Aorta (tissue), 5 donors: Measurements from ENCODE around the gene STIL. TPM values are rescaled to one million over a fixed set of nuclear protein-coding genes. Genes with fewer than 3 reads are reported as not detected.

Experiments used
- ATAC-seq: fragments of 200-7000 bp; cut with Tn5 transposase; one replicate; pipeline ENCODE4 v1.9.1; 2022; ENCODE audit warnings: moderate library complexity; ENCODE audit not compliant: low FRiP score
- DNase-seq, 2 donors: peaks; one replicate each; pipeline ENCODE4 v3.0.0-alpha.2; 2020
- H3K27ac ChIP-seq, 2 donors: one replicate each; pipeline ENCODE4 v1.5.1; 2013; ENCODE audit warnings: low read length in 2 of 2, mild to moderate bottlenecking in 2 of 2, moderate library complexity in 2 of 2, control low read depth in 1 of 2, inconsistent platforms in 1 of 2, low read depth in 1 of 2
- H3K27me3 ChIP-seq, 2 donors: one replicate each; pipeline ENCODE4 v1.6.1; 2013; ENCODE audit warnings: control low read depth in 1 of 2, low read length in 1 of 2, mild to moderate bottlenecking in 1 of 2, moderate library complexity in 1 of 2; ENCODE audit not compliant: insufficient read depth in 2 of 2, control insufficient read depth in 1 of 2
- H3K36me3 ChIP-seq, 2 donors: one replicate each; pipeline ENCODE4 v1.6.1; 2013; ENCODE audit warnings: control low read depth in 1 of 2, low read length in 1 of 2, mild to moderate bottlenecking in 1 of 2; ENCODE audit not compliant: insufficient read depth in 2 of 2, control insufficient read depth in 1 of 2
- H3K4me1 ChIP-seq, 2 donors: one replicate each; pipeline ENCODE4 v1.6.1; 2013; ENCODE audit warnings: low read length in 2 of 2, control low read depth in 1 of 2, mild to moderate bottlenecking in 1 of 2, moderate library complexity in 1 of 2; ENCODE audit not compliant: insufficient read depth in 2 of 2, control insufficient read depth in 1 of 2
- H3K4me3 ChIP-seq, 2 donors: one replicate each; pipeline ENCODE4 v1.5.1; 2013; ENCODE audit warnings: low read length in 2 of 2, control low read depth in 1 of 2, mild to moderate bottlenecking in 1 of 2
- H3K9me3 ChIP-seq: one replicate; pipeline ENCODE4 v1.6.1; 2013; ENCODE audit warnings: mild to moderate bottlenecking, low read length; ENCODE audit not compliant: control insufficient read depth
- WGBS, 2 donors: extraction: QIAGEN DNeasy Blood & Tissue Kit; methylation state at CpG; one replicate each; pipeline ENCODE4 v1.1.7; 2013; 5-methylcytosine and 5-hydroxymethylcytosine counted together
- intact Hi-C, 2 donors: fragments of 100-400 bp; cut with DNase I; formaldehyde crosslinking; loops; one replicate each; pipeline versions ENCODE4 v1.14.2 to v1.15.0; 2022
- polyA plus RNA-seq, 2 donors: library from polyadenylated mRNA; stranded (reverse); fragments of 200-250 nt; gene quantifications; one replicate each; pipeline ENCODE4 v1.2.3, GENCODE V29; 2013
- total RNA-seq, 2 donors: library from RNA; stranded (reverse); fragmentation: NEBNext Ultra II Directional; extraction: Animal tissue kit (Norgen Biotek cat#: 25700); gene quantifications; one replicate each; pipeline ENCODE4 v1.2.1, GENCODE V29; 2021
- donor health status: healthy with polysubstance abuse.
- donor health status: Bipolar disorder and iron deficiency.
- donor health status: DM: no; HTN: no; CAD: no.
- donor health status: DM: no; HTN: no; CAD: no.
- donor health status: DM: yes; HTN: yes; CAD: no.

STIL gene
- total and polyA plus RNA-seq, 4 donors: 0.18 to 2.9 (median 0.57) TPM

DNA sequence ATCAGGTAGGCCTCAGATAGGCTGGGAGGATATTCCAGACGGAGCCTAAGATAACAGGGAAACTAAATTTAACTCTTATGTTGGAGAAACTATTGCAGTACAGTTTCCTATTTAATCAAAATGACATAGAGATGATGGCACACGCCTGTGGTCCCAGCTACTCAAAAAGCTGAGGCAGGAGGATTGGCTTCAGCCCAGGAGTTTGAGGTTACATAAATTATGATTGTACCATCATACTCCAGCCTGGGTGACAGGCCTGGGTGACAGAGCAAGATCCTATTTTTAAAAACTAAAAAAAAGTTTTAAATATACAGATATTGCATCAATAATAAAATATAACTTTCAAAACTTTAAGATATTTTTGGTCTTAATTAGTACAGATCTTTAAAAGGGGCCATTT lies 56.7 kb downstream of the STIL start:
- no peak overlapping the region for H3K27ac ChIP-seq
- 54 to 63% methylated on average over 2 of the region's 2 CpGs for WGBS, 2 donors
- intact Hi-C loops: no loop called here
- H3K36me3 ChIP-seq: no peaks in the 10 kb centered on the region
- H3K9me3 ChIP-seq: no peaks in the 10 kb centered on the region
- ATAC-seq: no peak
- H3K4me1 ChIP-seq: no peaks in the 10 kb centered on the region
- no peak overlapping the region for H3K4me3 ChIP-seq
- no peaks in the 10 kb centered on the region for H3K27me3 ChIP-seq
- DNase-seq: no peak

GRCh38 chr1:47252795-47253194 lies 61.2 kb downstream of the STIL start:
- Histone ChIP-seq H3K9me3 (no peaks in the 10 kb centered on the region), H3K4me3 (no peak overlapping the region), H3K4me1 (no peaks in the 10 kb centered on the region), H3K27ac (no peak overlapping the region), H3K27me3 (no peaks in the 10 kb centered on the region), H3K36me3 (no peaks in the 10 kb centered on the region)
- DNase-seq (no peak), ATAC-seq (no peak)
- intact Hi-C loops: no loop called here
- 94 to 96% methylated on average over 5 of the region's 5 CpGs for WGBS, 2 donors

- H3K4me1 ChIP-seq: no peaks in the 10 kb centered on the region
- H3K27me3 ChIP-seq: no peaks in the 10 kb centered on the region
- 82 to 90% methylated on average over 1 of the region's 1 CpG for WGBS, 2 donors
- no peak overlapping the region for H3K27ac ChIP-seq
- H3K36me3 ChIP-seq: no peaks in the 10 kb centered on the region
- no peak overlapping the region for H3K4me3 ChIP-seq
- intact Hi-C loops: no loop called here
- no peak for ATAC-seq
- DNase-seq: no peak
- no peaks in the 10 kb centered on the region for H3K9me3 ChIP-seq
These were observed 61.6 kb downstream of the STIL start for GRCh38 chr1:47252369-47252768.

DNA sequence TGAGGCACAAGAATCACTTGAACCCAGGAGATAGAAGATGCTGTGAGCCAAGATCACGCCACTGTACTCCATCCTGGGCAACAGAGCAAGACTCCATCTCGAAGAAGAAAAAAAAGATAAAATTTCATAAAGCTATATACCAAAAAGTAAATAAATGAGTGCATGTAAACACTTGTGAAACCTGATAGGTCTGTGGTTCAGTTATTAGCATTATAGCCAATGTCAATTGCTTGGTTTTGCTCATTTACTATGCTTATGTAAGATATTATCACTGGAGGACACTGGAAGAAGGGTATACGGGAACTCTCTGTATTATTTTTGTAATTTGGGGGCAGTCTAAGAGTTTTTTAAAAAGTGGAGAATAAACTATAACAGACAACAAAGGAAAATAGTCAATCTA lies 64.2 kb downstream of the STIL start:
- Histone ChIP-seq H3K27me3 (no peaks in the 10 kb centered on the region), H3K9me3 (no peaks in the 10 kb centered on the region), H3K4me1 (no peaks in the 10 kb centered on the region), H3K4me3 (no peak overlapping the region), H3K36me3 (no peaks in the 10 kb centered on the region), H3K27ac (no peak overlapping the region)
- DNase-seq: no peak
- no peak for ATAC-seq
- WGBS, 2 donors: 93% methylated on average over 3 of the region's 3 CpGs
- intact Hi-C loops: no loop called here

DNA sequence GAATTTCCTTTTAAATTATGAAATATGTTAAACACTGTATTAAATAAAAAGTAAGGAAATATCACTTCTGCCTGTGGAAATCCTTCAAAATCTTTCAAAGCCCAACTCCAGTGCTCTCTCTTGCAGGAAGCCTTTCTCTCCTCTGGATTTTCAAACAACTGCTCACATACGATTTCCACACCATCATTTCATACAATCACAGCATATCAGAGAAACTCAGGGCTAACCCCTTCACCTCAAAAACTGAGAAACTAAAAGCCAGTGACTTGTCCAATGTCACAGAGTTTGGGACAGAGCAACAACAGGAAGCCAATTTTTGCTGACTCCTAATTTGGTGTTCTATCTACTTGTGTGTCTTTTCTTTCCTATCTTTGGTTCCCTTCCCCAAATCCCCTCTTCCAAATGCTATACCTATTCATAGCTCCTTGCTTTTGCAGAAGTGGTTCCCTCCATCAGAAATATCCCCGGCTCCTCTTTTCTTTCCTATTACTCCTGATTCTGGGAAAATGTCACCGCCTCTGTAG lies 69.5 kb downstream of the STIL start:
- Histone ChIP-seq H3K27me3 (no peaks in the 10 kb centered on the region), H3K9me3 (no peaks in the 10 kb centered on the region), H3K36me3 (no peaks in the 10 kb centered on the region), H3K27ac (no peak overlapping the region), H3K4me1 (no peaks in the 10 kb centered on the region), H3K4me3 (no peak overlapping the region)
- intact Hi-C loops: no loop called here
- no peak for ATAC-seq
- no peak for DNase-seq
- WGBS, 2 donors: 49 to 71% methylated on average over 3 of the region's 3 CpGs

DNA sequence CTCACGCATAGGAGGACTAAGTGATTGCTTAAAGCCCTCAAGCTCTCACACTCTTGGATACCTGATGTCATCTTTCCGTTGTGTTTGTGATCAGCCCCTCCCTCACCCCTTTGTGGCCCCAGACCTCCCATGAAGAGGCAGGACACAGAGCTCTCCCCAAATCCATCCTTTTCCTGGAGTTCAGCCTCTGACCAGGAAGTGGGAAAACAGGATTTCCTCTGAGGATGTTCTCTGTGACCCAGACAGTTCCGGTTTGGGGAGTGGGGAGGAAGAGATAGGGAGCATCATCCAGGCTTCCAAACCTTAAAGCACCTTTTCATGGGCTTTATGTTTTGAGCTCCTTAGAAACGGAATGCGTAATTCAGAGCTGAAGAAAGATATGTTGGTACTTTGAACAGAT lies 70.0 kb downstream of the STIL start:
- intact Hi-C loops: no loop called here
- no peaks in the 10 kb centered on the region for H3K36me3 ChIP-seq
- H3K4me1 ChIP-seq: no peaks in the 10 kb centered on the region
- no peak overlapping the region for H3K27ac ChIP-seq
- DNase-seq (no peak), ATAC-seq (no peak)
- H3K27me3 ChIP-seq: no peaks in the 10 kb centered on the region
- no peak overlapping the region for H3K4me3 ChIP-seq
- WGBS, 2 donors: 61 to 70% methylated on average over 5 of the region's 5 CpGs
- H3K9me3 ChIP-seq: no peaks in the 10 kb centered on the region

- Histone ChIP-seq H3K36me3 (no peaks in the 10 kb centered on the region), H3K4me3 (no peak overlapping the region), H3K4me1 (no peaks in the 10 kb centered on the region), H3K9me3 (no peaks in the 10 kb centered on the region), H3K27me3 (no peaks in the 10 kb centered on the region), H3K27ac (no peak overlapping the region)
- DNase-seq: no peak
- 73 to 84% methylated on average over 11 of the region's 11 CpGs for WGBS, 2 donors
- intact Hi-C loops: no loop called here
- no peak for ATAC-seq
These were observed 72.5 kb downstream of the STIL start for GRCh38 chr1:47241114-47242113.

DNA sequence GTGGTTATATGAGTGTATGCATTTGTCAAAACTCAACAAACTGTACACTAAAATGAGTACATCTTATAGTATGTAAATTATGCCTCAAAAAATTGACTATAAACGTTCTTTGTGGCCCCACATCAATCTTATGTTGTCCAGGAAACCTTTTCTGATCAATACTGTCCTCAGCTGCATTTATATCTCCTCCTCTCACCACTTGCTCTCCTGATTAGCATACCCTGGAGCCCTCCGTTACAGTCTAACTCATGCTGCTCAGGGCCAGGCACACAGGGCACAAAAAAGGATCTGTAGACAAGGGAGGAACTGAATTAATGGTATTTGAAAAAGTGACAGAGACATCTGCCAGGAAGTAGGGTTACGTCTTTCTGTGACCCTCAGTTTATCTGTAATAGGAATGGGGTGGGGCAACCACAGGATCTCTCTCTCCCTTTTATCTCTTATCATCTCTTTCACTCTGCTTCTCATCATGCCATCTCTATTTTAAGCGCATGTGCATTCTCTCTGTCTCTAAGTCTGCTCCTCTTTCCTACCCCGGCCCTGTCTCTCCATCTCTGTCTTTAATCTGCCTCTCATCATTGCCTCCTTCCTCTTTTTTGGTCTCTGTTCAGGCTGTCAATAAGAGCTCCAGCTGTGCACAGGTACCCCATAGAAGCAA lies 74.9 kb downstream of the STIL start:
- no peak for ATAC-seq

More for the DNA sequence above, 74.9 kb downstream of the STIL start:
- H3K27ac ChIP-seq: no peak overlapping the region
- H3K4me3 ChIP-seq: no peak overlapping the region
- DNase-seq: no peak
- no peaks in the 10 kb centered on the region for H3K9me3 ChIP-seq
- WGBS, 2 donors: 80 to 82% methylated on average over 5 of the region's 5 CpGs
- H3K36me3 ChIP-seq: no peaks in the 10 kb centered on the region
- H3K27me3 ChIP-seq: no peaks in the 10 kb centered on the region
- no peaks in the 10 kb centered on the region for H3K4me1 ChIP-seq
- intact Hi-C loops: no loop called here
